NCI-H146 treated with DMSO at 0.1 percent for 48 hours (cell line): ENCODE results near the gene POR.
"Not testable (repeated sequence)": the region's sequence is repeated elsewhere in the genome, so short reads cannot be mapped to it uniquely, and the experiment has no call there.

Experiments
- DNase-seq: peaks from one replicate; lab custom pipeline; 2025; ENCODE audit not compliant: unreplicated experiment; lab: John Stamatoyannopoulos, UW

Gene POR

DNA sequence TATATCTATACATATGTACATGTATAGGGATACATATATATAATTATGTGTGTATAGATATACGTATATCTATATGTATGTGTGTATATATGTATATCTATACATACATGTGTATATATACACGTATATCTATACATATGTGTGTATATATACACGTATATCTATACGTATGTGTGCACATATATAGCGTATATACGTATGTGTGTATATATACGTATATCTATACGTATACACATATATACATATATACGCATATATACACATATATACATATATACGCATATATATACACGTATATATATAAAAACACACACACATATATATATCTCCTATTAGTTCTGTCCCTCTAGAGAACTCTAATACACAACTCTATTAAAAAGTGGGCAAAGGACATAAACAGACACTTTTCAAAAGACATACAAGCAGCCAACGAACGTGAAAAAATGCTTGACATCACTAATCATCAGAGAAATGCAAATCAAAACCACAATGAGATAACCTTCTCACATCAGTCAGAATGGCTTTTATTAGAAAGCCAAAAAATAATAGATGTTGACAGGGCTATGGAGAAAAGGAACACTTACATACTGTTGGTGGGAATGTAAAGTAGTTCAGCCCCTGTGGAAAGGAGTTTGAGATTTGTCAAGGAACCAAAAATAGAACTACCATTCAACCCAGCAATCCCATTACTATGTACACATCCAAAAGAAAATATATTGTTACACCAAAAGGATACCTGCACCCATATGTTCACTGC is 101.4 kb downstream of the POR start:
- no peak for DNase-seq

DNA sequence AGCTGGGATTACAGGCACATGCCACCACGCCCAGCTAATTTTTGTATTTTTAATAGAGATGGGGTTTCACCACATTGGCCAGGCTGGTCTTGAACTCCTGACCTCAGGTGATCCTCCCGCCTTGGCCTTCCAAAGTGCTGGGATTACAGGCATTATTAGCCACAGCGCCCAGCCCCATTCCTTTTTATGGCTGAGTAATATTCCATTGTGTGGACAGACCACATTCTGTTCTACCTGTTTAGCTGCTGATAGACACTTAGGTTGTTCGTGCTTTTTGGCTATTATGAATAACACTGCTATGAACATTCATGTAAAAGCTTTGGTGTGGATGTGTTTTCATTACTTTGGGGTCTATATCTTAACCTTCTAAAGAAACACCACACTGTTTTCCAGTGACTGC is 103.6 kb downstream of the POR start:
- DNase-seq: not testable (repeated sequence)

DNA sequence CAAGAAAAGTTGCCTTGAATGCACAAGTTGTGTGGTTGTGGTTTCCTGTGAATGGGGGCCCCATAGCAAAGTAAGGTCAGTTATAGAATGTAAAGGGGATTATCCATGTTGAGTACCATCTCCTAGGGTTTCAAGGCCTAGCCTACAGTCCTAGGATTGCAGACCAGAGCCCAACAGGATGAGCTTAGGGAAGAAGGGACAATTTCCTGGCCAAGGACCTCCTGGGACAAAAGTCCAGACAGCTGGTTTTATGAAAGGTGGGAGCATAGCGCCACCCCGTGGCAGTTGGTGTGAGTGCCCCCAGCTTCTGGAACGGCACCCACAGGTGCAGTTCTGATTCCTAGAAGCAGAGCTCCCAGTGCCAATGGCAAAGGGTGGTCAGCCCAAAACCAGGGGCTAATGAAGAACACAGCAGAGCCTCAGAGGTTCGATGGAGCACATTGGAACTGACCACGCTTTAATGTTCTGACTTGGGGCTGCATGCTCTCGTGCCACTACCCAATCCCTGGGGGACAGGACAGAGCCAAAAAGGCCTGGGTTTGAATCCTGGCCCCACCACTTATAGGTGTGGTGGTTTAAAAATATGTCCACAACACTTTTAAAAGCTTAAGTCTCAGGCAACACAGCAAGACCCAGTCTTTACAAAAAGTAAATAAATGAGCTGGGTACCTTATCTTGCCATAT is 105.2 kb downstream of the POR start:
- DNase-seq: peak; percentile 15

DNA sequence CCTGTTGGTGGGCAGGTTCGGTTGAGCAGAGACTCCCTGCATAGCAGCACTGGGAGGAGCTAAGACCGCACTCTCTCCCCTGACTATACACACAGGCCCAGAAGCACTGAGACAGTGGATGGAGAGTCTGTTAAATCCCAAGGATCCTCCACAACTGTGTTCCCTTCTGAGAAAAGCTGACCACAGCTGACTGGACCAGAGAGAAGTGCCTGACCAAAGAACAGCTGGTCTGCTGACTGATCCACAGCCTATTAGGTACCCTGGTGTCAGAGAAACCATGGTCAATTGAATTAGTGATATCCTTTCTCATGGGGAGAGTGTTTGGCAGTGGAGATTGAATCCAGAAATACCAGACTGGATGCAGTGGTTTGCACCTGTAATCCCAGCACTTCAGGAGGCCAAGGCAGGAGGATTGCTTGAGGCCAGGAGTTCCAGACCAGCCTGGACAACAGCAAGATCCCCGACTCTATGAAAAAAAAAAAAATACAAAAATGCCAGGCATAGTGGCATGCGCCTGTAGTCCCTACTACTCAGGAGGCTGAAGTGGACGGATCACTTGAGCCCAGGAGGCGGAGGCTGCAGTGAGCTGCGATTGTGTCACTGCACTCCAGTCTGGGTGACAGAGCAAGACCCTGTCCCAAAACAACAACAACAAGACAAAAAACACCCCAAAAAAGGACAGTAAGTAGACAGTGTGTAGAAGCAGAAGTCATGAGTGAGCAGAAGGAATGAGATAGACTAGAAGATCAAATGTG is 107.2 kb downstream of the POR start:
- no peak for DNase-seq

DNA sequence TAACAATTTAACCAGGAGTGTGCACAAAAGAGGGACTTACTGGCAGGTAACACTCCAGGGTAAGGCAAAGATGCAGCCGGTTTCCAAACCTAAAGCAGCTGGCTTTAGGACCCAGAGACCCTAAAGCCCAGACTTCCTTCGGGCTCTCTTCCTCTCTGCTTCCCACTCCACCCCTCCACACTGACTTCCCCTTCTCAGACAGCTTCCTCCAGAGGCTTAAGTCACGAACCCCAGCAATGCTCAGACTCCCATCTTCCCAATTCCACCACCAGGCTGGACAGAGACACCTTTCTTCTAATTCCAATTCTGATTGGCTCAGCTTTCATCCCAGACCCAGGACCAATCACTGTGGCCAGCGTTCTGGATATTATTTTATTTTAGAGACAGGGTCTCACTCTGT is 108.0 kb downstream of the POR start:
- DNase-seq: no peak

DNA sequence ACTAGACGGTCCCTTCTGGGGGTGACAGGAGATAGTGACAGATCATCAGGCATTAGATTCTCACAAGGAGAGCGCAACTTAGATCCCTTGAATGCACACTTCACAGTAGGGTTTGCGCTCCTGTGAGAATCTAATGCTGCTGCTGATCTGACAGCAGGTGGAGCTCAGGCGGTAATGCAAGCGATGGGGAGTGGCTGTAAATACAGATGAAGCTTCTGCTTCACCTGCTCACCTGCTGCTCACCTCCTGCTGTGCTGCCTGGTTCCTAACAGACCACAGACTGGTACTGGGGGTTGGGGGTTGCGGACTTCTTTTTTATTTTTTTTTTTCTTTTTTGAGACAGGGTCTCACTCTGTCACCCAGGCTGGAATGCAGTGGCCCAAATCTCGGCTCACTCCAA is 114.7 kb downstream of the POR start:
- peak; percentile 56 for DNase-seq

DNA sequence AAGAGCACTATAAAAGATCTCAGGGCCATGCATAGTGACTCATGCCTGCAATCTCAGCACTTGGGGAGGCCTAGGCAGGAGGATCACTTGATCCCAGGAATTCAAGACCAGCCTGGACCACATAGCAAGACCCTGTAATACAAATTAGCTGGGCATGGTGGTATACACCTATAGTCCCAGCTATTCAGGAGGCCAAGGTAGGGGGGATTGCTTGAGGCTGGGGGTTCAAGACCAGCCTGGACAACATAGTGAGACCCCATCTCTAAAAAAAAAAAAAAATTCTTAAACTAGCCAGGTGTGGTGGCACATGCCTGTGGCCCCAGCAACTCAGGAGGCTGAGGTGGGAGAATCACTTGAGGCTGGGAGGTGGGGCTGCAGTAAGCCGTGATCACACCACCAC is 117.0 kb downstream of the POR start:
- DNase-seq: no peak
